Retinal pigment epithelial cell (primary cell): ENCODE measurements around the gene PRKCH.

Source experiments
- DNase-seq: peaks from one replicate; pipeline ENCODE4 v3.0.0-alpha.2; 2010; ENCODE audit warnings: low read depth
- H3K4me3 ChIP-seq: 2 replicates; pipeline ENCODE4 v1.5.1; 2011; ENCODE audit warnings: mild to moderate bottlenecking, low read length, control low read depth, moderate library complexity
- CTCF ChIP-seq: conservative IDR thresholded peaks from 2 replicates; pipeline ENCODE4 v1.5.1; 2011; ENCODE audit warnings: low read depth, low read length, control low read depth, inconsistent platforms

The PRKCH gene

GRCh38 chr14:61372379-61372778 lies 51.0 kb downstream of the PRKCH start:
- no peak for DNase-seq
- H3K4me3 ChIP-seq = no peak overlapping the region
- TF ChIP-seq CTCF = no peak

GRCh38 chr14:61372842-61373555 lies 51.6 kb downstream of the PRKCH start:
- no peak for TF ChIP-seq CTCF
- no peak overlapping the region for H3K4me3 ChIP-seq
- DNase-seq = no peak

DNA sequence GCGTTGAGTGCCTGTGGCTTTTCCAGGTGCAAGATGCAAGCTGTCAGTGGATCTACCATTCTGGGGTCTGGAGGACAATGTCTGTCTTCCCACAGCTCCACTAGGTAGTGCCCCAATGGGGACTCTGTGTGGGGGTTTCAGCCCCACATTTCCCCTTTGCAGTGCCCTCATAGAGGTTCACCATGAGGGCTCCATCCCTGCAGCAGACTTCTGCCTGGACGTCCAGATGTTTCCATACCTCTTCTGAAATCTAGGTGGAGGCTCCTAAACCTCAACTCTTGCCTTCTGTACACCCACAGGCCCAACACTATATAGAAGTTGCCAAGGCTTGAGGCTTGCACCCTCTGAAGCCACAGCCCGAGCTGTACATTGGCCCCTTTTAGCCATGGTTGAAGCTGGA lies 52.9 kb downstream of the PRKCH start:
- no peak for TF ChIP-seq CTCF
- DNase-seq = no peak
- H3K4me3 ChIP-seq = no peak overlapping the region

GRCh38 chr14:61375218-61375617 lies 53.8 kb downstream of the PRKCH start:
- no peak for TF ChIP-seq CTCF
- H3K4me3 ChIP-seq = no peak overlapping the region
- no peak for DNase-seq

- no peak for DNase-seq
- no peak overlapping the region for H3K4me3 ChIP-seq
- no peak for TF ChIP-seq CTCF
Observed at GRCh38 chr14:61376314-61376713, 54.9 kb downstream of the PRKCH start.

DNA sequence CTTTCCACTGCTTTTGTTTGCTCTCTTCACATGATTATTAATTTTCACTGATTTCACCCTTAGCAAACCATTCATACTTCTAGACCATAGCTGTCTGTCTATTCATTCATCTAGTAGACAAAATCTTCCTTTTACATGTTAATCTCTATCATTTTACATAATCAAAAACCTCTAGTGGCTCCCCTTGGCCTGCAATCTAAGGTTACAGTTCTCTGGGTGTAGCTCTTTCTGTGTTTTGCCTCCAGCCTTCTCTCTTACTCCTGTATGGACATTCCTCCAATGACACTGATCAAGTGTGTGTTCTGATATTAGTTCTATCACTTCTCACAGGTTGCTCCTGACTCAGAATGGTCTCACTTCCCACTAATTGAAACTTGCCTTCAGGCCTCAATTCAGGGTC lies 56.4 kb downstream of the PRKCH start:
- no peak for TF ChIP-seq CTCF
- no peak overlapping the region for H3K4me3 ChIP-seq
- DNase-seq = no peak

DNA sequence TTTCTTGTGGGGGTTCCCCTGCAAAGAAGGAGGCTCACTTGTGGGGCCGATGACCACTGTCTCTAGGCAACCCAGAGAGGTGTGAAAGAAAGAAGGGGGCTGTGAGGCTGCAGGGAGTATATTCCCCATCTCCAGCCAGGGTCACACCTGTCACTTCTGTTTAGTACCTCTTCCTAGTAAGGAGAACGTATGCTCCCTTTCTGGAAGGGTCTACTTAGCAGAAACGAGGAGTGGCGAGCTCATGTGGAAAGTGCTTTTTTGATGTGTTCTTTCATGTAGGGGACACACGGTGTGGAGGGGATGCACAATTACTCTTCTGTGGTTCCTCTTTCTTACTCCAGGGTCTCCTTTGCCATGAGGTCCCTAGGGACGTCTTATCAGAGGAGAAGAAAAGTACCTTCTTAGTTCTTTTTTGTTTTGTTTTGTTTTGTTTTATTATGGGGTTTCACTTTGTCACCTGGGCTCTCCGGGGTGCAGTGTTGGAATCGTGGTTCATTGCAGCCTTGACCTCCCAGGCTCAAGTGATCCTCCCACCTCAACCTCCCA lies 58.3 kb downstream of the PRKCH start:
- no peak for TF ChIP-seq CTCF
- H3K4me3 ChIP-seq = no peak overlapping the region
- no peak for DNase-seq
